Osteoblast (primary cell): ENCODE measurements around the gene TJP3. TPM values are rescaled to one million over a fixed set of nuclear protein-coding genes. Genes with fewer than 3 reads are reported as not detected.

Experiments
- DNase-seq: peaks from one replicate; pipeline ENCODE4 v3.0.0; 2011; ENCODE audit warnings: low spot score, mixed read lengths; ENCODE audit not compliant: insufficient read length; ENCODE audit errors: missing footprints
- H2AFZ ChIP-seq: 2 replicates; pipeline ENCODE4 v1.6.0; 2011; ENCODE audit warnings: mild to moderate bottlenecking, low read length
- H3K27ac ChIP-seq: 2 replicates; pipeline ENCODE4 v1.5.1; 2011; ENCODE audit warnings: mild to moderate bottlenecking, low read depth, low read length, moderate library complexity
- H3K27me3 ChIP-seq: 2 replicates; pipeline ENCODE4 v1.6.0; 2012; ENCODE audit warnings: mild to moderate bottlenecking, control low read depth, inconsistent platforms, low read length, moderate library complexity; ENCODE audit not compliant: insufficient read depth
- H3K36me3 ChIP-seq: 2 replicates; pipeline ENCODE4 v1.5.1; 2011; ENCODE audit warnings: mild to moderate bottlenecking, low read length, control low read depth, moderate library complexity; ENCODE audit not compliant: insufficient read depth
- H3K4me1 ChIP-seq: 2 replicates; pipeline ENCODE4 v1.5.1; 2011; ENCODE audit warnings: mild to moderate bottlenecking, low read length, control low read depth, moderate library complexity; ENCODE audit not compliant: insufficient read depth
- H3K4me2 ChIP-seq: 2 replicates; pipeline ENCODE4 v1.6.0; 2011; ENCODE audit warnings: mild to moderate bottlenecking, low read length; ENCODE audit not compliant: insufficient read depth
- H3K4me3 ChIP-seq: fragments of 200-600 bp; sonication (generic); 3 replicates; pipeline ENCODE4 v1.5.1; 2012; ENCODE audit warnings: mild to moderate bottlenecking, low read length, inconsistent platforms; ENCODE audit not compliant: insufficient read depth
- H3K79me2 ChIP-seq: 2 replicates; pipeline ENCODE4 v1.6.0; 2012; ENCODE audit warnings: mild to moderate bottlenecking, low read length, control low read depth, inconsistent platforms; ENCODE audit not compliant: insufficient read depth
- H3K9me3 ChIP-seq: 2 replicates; pipeline ENCODE4 v1.5.1; 2011; ENCODE audit warnings: low read depth, low read length, control low read depth
- H4K20me1 ChIP-seq: 2 replicates; pipeline ENCODE4 v1.6.0; 2012; ENCODE audit warnings: mild to moderate bottlenecking, low read length, control low read depth; ENCODE audit not compliant: insufficient read depth
- CTCF ChIP-seq: IDR thresholded peaks from 2 replicates; pipeline ENCODE4 v1.5.1; 2011; ENCODE audit warnings: mild to moderate bottlenecking, low read depth, low read length, moderate library complexity; ENCODE audit errors: extremely low read depth
- total RNA-seq: library from RNA; depleted of rRNA; stranded (reverse); fragments of >200 nt; gene quantifications from 2 replicates; pipeline ENCODE4 v1.2.3, GENCODE V29; 2012

The TJP3 gene
- total RNA-seq, 1 donor = not detected

DNA sequence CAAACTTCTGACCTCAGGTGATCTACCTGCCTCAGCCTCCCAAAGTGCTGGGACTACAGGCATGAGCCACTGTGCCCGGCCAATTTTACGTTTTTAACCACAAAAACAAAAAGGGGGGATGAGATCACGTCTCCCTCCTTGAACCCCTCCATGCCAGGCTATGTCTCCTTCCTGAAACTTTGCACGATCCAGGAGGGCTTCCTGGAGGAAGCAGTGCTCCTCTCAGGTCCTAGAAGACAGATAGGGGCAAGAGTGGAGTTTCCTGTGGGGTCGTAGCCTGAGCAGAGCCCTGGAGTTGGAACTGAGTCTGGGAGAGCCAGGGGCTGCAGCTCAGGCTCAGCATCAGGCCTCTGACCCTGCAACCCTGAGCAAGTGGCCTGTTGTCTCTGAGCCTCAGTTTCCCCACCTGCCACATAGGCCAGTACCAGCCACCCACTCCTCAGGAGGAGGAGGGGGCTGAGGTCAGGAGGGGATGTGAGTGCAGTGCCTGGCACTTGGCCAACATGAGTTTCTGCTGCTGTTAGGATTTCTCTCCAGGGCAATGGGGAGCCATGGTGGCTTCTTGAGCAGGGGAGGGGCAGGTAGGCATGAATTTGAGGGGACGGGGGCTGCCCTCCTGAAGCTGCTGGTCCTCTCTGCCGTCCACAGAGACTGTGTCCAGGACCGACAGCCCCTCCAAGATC is 37.3 kb downstream of the TJP3 start:
- no peaks in the 10 kb centered on the region for H4K20me1 ChIP-seq
- no peaks in the 10 kb centered on the region for H3K9me3 ChIP-seq
- no peaks in the 10 kb centered on the region for H3K79me2 ChIP-seq
- no peaks in the 10 kb centered on the region for H3K27me3 ChIP-seq
- H3K4me3 ChIP-seq = no peak overlapping the region
- no peak overlapping the region for H3K27ac ChIP-seq
- TF ChIP-seq CTCF = no peak
- H3K4me2 ChIP-seq = no peak overlapping the region
- peaks cover 3% of the 10 kb centered on the region for H3K36me3 ChIP-seq
- H3K4me1 ChIP-seq = no peaks in the 10 kb centered on the region
- no peak for DNase-seq
- H2AFZ ChIP-seq = no peak overlapping the region

GRCh38 chr19:3746371-3747056 is 38.3 kb downstream of the TJP3 start:
- DNase-seq = no peak
- no peak overlapping the region for H3K4me3 ChIP-seq
- no peaks in the 10 kb centered on the region for H3K27me3 ChIP-seq
- H2AFZ ChIP-seq = no peak overlapping the region
- no peaks in the 10 kb centered on the region for H3K79me2 ChIP-seq
- H3K9me3 ChIP-seq = no peaks in the 10 kb centered on the region
- no peak overlapping the region for H3K27ac ChIP-seq
- TF ChIP-seq CTCF = no peak
- peaks cover 8% of the 10 kb centered on the region for H3K36me3 ChIP-seq
- no peaks in the 10 kb centered on the region for H3K4me1 ChIP-seq
- H4K20me1 ChIP-seq = no peaks in the 10 kb centered on the region
- H3K4me2 ChIP-seq = no peak overlapping the region

GRCh38 chr19:3748965-3749364 is 40.8 kb downstream of the TJP3 start:
- Histone ChIP-seq H2AFZ (no peak overlapping the region), H3K79me2 (no peaks in the 10 kb centered on the region), H3K36me3 (peaks cover 8% of the 10 kb centered on the region), H3K4me3 (no peak overlapping the region), H3K4me1 (no peaks in the 10 kb centered on the region), H4K20me1 (no peaks in the 10 kb centered on the region), H3K27ac (no peak overlapping the region), H3K27me3 (no peaks in the 10 kb centered on the region), H3K9me3 (no peaks in the 10 kb centered on the region), H3K4me2 (no peak overlapping the region)
- no peak for DNase-seq
- no peak for TF ChIP-seq CTCF

GRCh38 chr19:3750211-3750610 is 42.0 kb downstream of the TJP3 start:
- H3K4me3 ChIP-seq = no peak overlapping the region
- no peaks in the 10 kb centered on the region for H3K4me1 ChIP-seq
- no peak overlapping the region for H2AFZ ChIP-seq
- no peak for TF ChIP-seq CTCF
- no peaks in the 10 kb centered on the region for H3K79me2 ChIP-seq
- no peak overlapping the region for H3K27ac ChIP-seq
- H3K36me3 ChIP-seq = peaks cover 8% of the 10 kb centered on the region
- H3K9me3 ChIP-seq = no peaks in the 10 kb centered on the region
- no peaks in the 10 kb centered on the region for H3K27me3 ChIP-seq
- no peak for DNase-seq
- H3K4me2 ChIP-seq = no peak overlapping the region
- no peaks in the 10 kb centered on the region for H4K20me1 ChIP-seq
